HG02870 (cell line): ENCODE results near the gene VWA1.
"Not testable (repeated sequence)": the region's sequence is repeated elsewhere in the genome, so short reads cannot be mapped to it uniquely, and the experiment has no call there.

Experiments
- ATAC-seq: cut with Tn5 transposase; IDR thresholded peaks from one replicate; pipeline ENCODE4 v1.9.1; 2021; ENCODE audit warnings: mild to moderate bottlenecking, moderate library complexity; ENCODE audit not compliant: unreplicated experiment

Gene VWA1

DNA sequence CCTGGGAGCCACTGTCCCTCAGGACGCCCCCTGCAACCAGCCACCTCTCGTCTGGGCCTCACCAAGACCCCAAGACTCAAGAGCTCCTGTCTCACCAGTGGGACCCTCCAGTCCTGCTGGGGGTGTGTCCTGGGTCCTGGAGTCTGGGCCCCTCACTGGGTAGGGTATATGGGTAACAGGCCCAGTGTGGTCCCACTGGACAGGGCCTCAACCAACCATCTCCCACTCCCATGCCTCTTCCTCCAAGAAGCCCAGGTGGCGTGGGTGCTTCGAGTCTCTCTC, 725 bp upstream of the VWA1 start:
- ATAC-seq, result no peak

DNA sequence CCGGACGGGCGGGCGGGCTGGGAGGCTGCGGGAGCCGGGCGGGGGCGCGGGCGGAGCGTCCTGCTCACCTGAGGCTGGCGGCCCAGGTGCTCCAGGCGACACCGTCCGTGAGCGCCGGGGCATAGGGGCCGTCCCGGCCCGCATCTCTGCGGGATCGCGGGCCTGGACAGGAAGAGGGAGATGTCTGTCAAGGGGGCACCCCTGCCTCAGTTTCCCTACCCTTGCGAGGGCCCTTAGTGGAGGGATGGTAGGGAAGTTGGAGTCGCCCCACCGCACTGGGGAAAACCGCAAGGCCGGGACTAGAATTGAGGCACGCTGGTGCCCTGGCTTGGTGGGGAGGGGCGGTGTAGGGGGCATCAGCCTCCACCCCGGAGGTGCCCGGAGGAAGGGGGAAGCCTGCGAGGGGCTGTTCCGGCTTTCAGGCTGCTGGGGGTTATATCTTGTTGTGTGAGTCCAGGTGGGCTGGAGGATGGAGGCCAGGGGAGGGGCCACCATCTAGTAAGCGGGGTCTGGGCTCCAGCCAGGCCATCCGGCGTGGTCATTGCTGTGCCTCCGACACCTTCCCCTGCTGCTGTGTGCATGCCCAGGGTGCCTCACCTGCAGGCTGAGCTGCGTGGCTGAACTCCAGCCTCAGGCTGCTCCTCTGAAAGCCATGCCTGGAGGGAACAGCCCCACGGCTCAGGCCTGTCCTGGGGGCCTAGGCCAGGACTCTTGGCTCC, 580 bp downstream of the VWA1 start:
- no peak for ATAC-seq

GRCh38 chr1:1436630-1437032, 1.1 kb downstream of the VWA1 start:
- no peak for ATAC-seq

DNA sequence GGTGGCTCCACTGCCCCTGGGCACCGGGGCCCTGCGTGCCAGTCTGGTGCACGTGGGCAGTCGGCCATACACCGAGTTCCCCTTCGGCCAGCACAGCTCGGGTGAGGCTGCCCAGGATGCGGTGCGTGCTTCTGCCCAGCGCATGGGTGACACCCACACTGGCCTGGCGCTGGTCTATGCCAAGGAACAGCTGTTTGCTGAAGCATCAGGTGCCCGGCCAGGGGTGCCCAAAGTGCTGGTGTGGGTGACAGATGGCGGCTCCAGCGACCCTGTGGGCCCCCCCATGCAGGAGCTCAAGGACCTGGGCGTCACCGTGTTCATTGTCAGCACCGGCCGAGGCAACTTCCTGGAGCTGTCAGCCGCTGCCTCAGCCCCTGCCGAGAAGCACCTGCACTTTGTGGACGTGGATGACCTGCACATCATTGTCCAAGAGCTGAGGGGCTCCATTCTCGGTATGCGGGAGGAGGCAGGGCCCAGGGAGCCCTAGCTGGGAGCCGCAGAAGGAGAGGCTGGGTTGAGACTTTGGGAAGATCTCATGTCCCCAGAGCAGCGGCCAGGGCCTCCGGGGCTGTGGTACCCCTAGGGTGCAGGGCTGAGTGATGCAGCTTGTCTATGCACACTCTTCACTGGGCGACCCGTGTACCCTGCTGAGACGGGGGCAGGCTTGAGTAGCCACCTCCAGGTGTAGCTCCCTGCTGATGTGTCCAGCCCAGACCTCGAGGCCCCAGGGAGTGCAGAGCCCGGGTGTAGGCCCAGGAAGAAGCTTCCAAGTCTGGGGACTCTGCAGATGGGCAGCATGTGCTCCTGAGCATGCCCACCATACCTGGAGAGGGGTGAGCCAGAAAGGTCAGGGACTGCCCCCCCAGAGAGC, 1.8 kb downstream of the VWA1 start:
- ATAC-seq, result no peak

DNA sequence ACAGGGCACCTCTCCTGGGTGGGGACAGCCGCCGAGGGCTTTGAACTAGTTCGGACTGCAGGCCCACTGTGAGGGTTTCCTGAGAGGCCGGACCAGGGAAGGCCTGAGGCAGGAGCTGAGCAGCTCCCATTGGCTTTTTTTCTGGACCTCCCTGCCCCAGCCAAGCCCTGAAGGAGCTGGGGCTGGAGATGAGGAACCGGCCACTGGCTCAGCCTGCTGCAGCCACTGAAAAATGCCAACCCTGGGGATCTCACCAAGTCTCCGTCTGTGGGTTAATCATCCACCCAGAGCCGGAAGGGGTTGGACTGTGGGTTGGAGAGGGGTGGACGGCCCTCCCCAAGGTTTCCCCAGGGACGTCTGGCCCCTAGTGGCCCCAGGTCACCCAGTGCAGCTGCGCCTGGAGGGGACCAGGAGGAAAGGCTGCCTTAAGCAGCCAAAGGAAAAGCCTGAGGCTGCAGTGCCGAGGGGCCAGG, 2.5 kb downstream of the VWA1 start:
- no peak for ATAC-seq

GRCh38 chr1:1438531-1439381, 3.3 kb downstream of the VWA1 start:
- ATAC-seq, result no peak

DNA sequence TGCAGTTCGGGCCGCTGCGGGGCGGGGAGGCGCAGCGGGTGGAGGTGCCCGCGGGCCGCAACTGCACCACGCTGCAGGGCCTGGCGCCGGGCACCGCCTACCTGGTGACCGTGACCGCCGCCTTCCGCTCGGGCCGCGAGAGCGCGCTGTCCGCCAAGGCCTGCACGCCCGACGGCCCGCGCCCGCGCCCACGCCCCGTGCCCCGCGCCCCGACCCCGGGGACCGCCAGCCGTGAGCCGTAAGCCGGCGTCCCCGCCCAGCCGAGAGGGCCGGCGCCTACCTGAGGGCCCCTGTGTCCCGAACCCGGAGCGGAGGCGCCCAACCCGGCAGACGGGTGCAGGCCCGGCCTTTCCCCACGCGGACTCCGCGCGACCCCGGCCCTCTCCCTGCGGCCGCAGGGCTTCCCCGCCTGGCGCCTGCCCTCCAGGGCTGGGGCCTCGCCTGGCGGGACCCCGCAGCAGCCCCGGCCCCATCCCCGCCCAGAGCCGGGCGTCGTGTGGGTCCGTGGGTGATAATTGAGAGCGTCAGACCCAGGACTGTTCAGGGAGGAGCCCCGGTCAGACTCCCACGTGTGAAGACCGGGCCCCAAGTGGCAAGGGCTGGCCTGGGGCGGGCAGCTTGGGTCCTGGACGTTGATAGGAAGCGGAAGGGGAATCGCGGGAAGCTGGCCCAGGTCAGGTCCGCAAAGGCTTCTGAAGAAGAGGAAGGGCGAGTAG, 4.2 kb downstream of the VWA1 start:
- no peak for ATAC-seq

DNA sequence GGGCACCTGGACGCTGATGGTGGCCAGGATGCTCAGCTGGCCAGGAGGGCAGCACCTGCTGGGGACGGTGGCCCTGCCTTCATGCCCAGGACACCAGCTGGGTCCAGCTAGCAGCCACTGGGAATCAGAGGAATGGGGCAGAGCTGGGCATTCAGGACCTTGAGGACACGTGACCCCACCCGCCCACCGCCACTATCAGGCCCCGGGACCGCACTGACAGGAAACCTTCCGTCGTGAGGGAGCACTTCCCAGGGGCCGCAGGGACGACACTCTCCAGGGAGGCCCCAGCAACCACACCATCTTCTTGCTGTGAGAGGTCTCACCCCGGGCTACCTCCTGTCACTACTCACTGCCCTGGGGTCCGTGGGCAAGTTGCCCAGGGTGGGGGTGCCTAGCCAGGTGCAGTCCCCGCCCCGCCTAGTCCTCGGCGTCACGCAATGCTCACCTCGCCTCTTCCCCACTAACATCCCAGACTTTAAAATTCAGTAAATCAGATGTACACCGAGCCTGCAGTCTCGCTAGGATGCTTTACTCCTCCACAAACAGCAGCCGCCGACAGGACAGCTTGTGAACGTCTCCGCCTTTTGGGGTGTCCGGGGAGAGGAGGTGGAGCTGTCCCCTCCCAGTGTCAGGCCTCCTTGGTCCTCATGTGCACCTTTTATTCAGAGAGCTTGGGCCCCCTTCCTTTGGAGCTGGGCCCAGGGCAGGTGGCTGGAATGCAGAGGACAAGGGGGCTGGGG, 4.9 kb downstream of the VWA1 start:
- ATAC-seq, result no peak

DNA sequence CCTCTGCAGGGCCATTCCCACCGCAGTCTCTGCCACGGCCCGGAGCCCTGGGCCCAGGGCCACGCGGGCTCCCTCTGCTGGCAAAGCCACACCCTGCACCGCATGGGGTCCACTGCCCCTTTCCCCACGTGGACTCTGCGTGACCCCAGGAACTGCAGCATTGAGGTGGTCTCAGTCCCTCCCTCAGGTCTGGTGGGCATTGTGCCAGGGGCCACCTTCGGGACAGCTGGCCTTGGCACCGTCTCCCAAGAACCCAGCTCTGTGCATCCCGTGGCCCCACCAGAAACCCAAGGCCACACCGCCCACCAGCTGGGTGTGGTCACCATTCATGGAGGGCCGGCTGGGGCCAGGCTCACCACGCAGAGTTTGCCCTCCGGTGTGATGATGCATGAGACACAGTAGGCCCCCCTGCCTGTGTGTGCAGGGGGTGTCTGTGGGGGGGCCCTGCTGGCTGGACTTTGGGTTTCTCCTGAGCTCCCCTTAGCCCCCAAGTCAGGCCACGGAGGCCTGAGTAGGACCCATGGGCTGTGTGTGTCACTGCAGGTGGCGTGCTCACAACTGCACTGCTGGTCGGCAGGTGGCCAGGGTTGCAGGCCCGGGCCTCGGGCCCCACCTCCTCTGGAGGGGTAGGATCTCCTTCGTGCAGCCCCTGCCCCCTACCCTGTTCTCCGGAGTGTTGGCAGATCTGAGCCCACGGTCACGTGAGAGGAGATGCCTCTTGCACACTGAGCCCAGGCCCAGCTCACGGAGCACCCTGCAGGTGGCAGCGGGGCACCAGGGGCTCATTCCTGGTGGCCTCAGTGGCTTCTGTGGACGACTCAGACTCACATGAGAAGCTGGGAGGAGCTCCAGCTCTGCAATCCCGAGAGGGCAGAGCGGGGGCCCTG, 5.8 kb downstream of the VWA1 start:
- ATAC-seq, result no peak

GRCh38 chr1:1442069-1442770, 6.7 kb downstream of the VWA1 start:
- no peak for ATAC-seq

DNA sequence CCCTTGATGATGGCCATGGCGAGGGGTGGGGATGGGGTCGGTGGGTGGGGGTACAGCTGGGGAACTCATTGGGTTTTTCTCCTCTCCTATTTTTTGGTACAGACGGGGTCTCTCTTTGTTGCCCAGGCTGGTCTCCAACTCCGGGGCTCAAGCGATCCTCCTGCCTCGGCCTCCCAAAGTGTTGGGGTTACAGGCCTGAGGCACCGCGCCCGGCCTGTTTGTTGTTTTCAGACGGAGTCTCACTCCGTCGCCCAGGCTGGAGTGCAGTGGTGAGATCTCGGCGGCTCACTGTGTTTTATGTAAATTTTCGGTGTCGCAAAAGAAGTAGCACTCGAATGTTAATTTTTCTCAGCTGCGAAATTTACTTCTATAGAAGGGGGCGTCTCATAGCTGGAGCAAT, 11.1 kb downstream of the VWA1 start:
- not testable (repeated sequence) for ATAC-seq

DNA sequence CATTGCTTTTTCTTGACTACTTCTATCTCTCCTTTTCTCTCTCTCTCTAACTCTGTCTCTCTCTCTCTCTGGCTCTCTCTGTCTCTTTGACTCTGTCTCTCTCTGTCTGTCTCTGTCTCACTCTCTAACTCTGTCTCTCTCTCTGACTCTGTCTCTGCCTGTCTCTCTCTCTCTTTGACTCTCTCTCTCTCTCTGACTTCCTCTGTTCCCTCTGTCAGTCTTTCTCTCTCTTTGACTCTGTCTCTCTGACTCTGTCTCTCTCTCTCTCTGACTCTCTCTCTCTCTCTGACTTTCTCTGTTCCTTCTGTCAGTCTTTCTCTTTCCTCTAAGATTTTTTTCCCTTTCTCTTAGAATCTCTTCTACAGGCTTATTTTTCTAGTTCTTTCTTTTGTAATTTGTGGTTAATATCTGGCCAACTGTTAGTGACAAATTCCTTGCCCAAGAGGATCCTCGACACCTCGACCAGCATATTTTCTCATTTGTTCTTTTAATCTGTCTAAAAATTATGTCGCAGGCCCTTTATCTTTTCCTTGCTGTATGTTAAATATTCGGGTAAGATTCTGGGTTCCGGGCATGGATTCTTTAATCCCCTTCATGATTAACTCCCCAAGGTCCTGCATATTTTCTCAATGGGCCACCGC, 13.7 kb downstream of the VWA1 start, which contains the start of gene ATAD3C:
Gene ATAD3C, plus strand, starts transcription at position 591 of the 641 bp plus-strand sequence. CDS start 995 bp downstream, outside the sequence.
- ATAC-seq, result no peak

DNA sequence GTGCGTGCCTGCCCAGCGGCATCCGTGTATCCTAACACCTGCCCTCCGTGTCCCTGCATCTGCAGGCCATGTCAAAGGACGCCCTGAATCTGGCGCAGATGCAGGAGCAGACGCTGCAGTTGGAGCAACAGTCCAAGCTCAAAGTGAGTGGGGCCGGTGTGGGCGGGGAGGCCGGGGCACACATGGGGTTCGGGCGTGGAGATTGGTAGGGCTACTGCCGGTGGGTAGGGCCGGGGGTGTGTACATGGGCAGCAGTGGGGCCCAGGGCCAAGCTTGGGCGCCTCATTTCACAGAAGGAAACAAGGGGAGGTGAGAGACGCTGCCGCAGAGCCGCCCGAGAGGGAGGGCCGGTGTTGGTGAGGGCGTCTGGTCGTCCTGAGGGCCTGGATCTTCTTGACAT, 15.1 kb downstream of the VWA1 start:
- ATAC-seq, result not testable (repeated sequence)

DNA sequence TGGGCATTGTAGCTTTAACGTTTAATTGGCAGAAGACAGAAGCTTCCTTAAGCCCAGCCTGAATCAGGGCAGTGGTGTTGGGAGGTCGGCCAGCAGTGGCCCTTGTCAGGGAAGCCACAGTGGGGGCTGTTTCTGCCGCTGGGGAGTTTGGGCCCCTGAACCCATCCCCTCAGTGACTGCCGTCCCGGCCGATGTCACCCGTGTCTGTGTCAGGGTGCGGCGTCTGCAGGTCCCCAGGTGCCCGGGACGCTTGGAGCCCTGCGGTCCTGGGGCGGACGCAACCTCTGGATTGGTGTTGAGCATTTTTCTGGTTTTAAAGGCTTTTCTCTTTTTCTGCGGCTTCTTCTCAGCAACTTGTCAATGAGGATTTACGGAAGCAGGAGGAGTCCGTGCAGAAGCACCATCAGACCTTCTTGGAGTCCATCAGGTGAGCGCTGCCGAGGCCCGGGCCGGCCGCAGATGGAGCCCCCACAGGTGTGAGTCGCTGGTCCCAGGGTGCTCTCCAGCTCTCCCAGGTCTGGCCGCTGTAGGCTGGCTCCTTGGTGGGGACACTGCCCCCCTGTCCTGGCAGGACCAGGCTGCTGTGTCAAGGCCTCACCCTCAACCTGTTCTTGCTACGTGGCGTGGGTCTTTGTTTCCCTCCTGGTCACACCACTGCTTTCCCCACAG, 16.3 kb downstream of the VWA1 start:
- no peak for ATAC-seq

DNA sequence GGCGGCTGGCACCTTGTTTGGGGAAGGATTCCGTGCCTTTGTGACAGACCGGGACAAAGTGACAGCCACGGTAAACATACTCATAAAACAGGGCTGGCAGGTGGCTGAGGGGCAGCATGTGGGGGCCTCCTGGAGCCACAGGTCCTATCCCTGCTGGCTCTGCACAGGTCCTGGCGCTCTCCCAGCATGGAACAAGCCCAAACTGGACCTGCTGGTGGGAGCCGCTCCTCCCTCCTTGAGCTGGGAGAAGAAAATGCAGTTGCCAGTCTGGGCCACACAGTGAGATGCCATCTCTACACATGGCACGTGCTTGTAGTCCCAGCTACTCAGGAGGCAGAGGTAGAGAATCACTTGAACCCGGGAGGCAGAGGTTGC, 16.9 kb downstream of the VWA1 start:
- not testable (repeated sequence) for ATAC-seq

DNA sequence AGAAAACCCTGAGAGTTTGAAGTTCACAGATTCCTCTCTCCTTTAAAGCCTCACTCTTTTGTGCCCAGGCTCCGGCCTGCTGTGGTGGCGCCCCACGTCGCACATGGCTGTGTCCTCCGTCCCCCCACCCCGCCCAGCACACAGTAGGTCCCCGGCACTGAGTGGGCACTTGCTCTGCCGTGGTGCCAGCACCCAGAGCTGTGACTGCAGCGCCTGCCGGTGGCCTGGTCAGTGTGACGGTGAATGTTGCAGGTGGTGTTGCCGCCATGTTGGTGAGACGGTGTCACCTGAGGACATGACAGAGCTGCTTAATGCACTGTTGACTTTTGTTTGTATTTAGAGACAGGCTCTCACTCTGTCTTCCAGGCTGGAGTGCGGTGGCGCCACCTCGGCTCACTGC, 17.4 kb downstream of the VWA1 start:
- ATAC-seq, result no peak

DNA sequence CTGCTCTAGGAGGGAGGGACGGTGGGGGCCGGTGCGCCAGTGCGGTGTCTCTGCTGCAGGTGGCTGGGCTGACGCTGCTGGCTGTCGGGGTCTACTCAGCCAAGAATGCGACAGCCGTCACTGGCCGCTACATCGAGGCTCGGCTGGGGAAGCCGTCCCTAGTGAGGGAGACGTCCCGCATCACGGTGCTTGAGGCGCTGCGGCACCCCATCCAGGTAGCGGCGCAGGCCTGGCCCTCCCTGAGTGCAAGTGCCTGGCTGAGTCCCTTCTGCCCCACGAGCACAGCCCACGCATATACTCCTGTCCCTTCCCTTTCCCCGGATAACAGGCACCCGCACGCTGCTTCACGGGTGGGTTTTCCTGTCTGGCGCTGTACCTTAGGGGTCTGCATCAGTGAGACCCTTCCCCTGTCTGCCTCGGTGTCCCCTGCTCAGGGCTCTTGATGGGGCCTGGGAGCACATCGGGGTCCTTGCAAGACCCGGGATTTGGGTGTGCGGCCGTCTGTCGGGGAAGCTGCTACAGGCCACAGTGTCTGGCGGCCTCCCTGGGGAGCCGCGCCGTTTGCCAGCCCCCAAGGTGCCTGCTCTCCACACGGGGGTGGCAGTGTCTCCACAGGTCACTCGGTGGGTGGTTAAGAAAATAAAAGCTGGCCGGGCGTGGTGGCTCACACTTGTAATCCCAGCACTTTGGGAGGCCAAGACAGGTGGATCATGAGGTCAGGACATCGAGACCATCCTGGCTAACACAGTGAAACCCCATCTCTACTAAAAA, 19.0 kb downstream of the VWA1 start:
- not testable (repeated sequence) for ATAC-seq
